Measurements from ENCODE around the gene TMTC4. TPM values are rescaled to one million over a fixed set of nuclear protein-coding genes. Genes with fewer than 3 reads are reported as not detected.

The TMTC4 gene
- total RNA-seq, 1 donor from 2014 or later: 21.0 TPM

- H3K4me3 Mint-ChIP-seq (ENCODE audit: unreplicated experiment): no peak overlapping the region
- DNase-seq (ENCODE audit: extremely low spot score, unreplicated experiment): no peak
- no peak for TF ChIP-seq CTCF (IDR thresholded peaks at IDR 0.05)
- H3K27ac Mint-ChIP-seq (ENCODE audit: unreplicated experiment): no peak overlapping the region
- no peaks in the 10 kb centered on the region for H3K27me3 Mint-ChIP-seq (ENCODE audit: unreplicated experiment)
- H3K36me3 Mint-ChIP-seq (ENCODE audit: unreplicated experiment): peaks cover 17% of the 10 kb centered on the region
- peaks cover 2% of the 10 kb centered on the region for H3K4me1 Mint-ChIP-seq (ENCODE audit: unreplicated experiment)
- H3K9me3 Mint-ChIP-seq (ENCODE audit: unreplicated experiment): no peaks in the 10 kb centered on the region
Measured at GRCh38 chr13:100648354-100648753, 26.2 kb downstream of the TMTC4 start.

DNA sequence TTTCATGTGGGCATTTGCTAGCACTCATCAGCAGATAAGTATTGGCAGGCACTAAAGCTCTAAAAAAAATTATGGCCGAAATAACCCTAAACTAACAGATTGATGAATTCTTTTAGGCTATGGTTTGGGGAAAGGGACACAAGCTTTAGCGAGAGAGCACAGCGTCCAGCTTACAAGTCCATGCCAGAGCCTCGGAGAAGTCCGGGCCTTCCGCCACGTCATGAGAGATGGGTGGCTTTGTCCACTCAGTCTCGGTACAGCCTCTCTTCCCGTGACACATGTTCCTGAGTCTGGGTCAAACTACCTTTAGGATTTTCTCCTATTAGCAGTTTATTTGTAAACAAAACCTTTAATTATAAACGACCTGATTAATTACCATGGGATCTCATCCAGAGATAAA, 27.7 kb downstream of the TMTC4 start:
- no peaks in the 10 kb centered on the region for H3K27me3 Mint-ChIP-seq (ENCODE audit: unreplicated experiment)
- H3K9me3 Mint-ChIP-seq (ENCODE audit: unreplicated experiment): no peaks in the 10 kb centered on the region
- H3K36me3 Mint-ChIP-seq (ENCODE audit: unreplicated experiment): peaks cover 15% of the 10 kb centered on the region

DNA sequence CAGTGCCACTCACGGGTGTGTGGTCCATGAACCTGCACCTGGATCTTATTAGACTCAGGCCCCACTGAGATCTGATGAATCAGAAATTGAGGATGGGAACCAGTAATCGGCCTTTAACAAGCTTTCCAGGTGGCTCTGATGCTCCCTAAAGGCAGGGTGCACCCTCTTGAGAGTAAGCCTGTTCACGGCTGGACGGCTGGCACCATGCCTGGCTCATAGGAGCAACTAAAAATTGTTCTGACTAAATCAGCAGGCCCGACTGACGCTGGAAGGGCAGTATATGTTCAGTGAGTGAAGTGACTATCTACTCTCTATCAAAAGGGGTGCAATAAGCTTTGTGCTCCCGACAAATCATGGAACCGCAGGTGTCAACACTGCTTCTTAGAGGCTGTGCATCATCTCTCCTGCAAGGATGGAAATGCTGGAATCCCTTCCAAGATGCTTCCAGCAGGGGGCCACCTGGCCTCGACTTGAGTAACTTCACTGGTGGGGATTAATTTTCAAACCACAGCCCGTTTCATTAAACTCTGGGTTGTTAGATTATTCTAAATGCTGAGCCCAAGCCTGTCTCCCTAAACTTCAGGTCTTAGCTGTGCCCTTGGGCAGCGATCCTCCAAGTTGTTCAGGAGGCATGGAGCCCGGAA, 28.4 kb downstream of the TMTC4 start:
- Mint-ChIP-seq H3K27ac (ENCODE audit: unreplicated experiment) (no peak overlapping the region), H3K36me3 (ENCODE audit: unreplicated experiment) (peaks cover 20% of the 10 kb centered on the region), H3K9me3 (ENCODE audit: unreplicated experiment) (no peaks in the 10 kb centered on the region), H3K27me3 (ENCODE audit: unreplicated experiment) (no peaks in the 10 kb centered on the region), H3K4me1 (ENCODE audit: unreplicated experiment) (no peaks in the 10 kb centered on the region), H3K4me3 (ENCODE audit: unreplicated experiment) (no peak overlapping the region)
- peak; percentile 53 for TF ChIP-seq CTCF (IDR thresholded peaks at IDR 0.05)
- no peak for DNase-seq (ENCODE audit: extremely low spot score, unreplicated experiment)

More for the DNA sequence above, 27.7 kb downstream of the TMTC4 start:
- DNase-seq (ENCODE audit: extremely low spot score, unreplicated experiment): no peak
- Mint-ChIP-seq H3K27ac (ENCODE audit: unreplicated experiment) (no peak overlapping the region), H3K4me1 (ENCODE audit: unreplicated experiment) (no peaks in the 10 kb centered on the region), H3K4me3 (ENCODE audit: unreplicated experiment) (no peak overlapping the region)
- no peak for TF ChIP-seq CTCF (IDR thresholded peaks at IDR 0.05)

- no peaks in the 10 kb centered on the region for H3K9me3 Mint-ChIP-seq (ENCODE audit: unreplicated experiment)
- H3K4me3 Mint-ChIP-seq (ENCODE audit: unreplicated experiment): no peak overlapping the region
- DNase-seq (ENCODE audit: extremely low spot score, unreplicated experiment): no peak
- H3K27ac Mint-ChIP-seq (ENCODE audit: unreplicated experiment): no peak overlapping the region
- peaks cover 21% of the 10 kb centered on the region for H3K36me3 Mint-ChIP-seq (ENCODE audit: unreplicated experiment)
- no peaks in the 10 kb centered on the region for H3K27me3 Mint-ChIP-seq (ENCODE audit: unreplicated experiment)
- H3K4me1 Mint-ChIP-seq (ENCODE audit: unreplicated experiment): no peaks in the 10 kb centered on the region
- no peak for TF ChIP-seq CTCF (IDR thresholded peaks at IDR 0.05)
Measured at GRCh38 chr13:100645382-100645781, 29.2 kb downstream of the TMTC4 start.

GRCh38 chr13:100644371-100644770, 30.2 kb downstream of the TMTC4 start:
- DNase-seq (ENCODE audit: extremely low spot score, unreplicated experiment): no peak

More at GRCh38 chr13:100644371-100644770, 30.2 kb downstream of the TMTC4 start:
- no peak overlapping the region for H3K4me3 Mint-ChIP-seq (ENCODE audit: unreplicated experiment)
- no peaks in the 10 kb centered on the region for H3K27me3 Mint-ChIP-seq (ENCODE audit: unreplicated experiment)
- TF ChIP-seq CTCF (IDR thresholded peaks at IDR 0.05): no peak
- H3K4me1 Mint-ChIP-seq (ENCODE audit: unreplicated experiment): no peaks in the 10 kb centered on the region
- H3K9me3 Mint-ChIP-seq (ENCODE audit: unreplicated experiment): no peaks in the 10 kb centered on the region
- peaks cover 20% of the 10 kb centered on the region for H3K36me3 Mint-ChIP-seq (ENCODE audit: unreplicated experiment)
- no peak overlapping the region for H3K27ac Mint-ChIP-seq (ENCODE audit: unreplicated experiment)
